Raji (cell line): Measurements from ENCODE around the gene UPB1.

Experiments used
- POLR2A ChIP-seq: IDR thresholded peaks from 2 replicates; pipeline ENCODE4 v1.6.1; 2011; ENCODE audit warnings: low read depth, low read length, control low read depth; ENCODE audit not compliant: insufficient read depth

The UPB1 gene

DNA sequence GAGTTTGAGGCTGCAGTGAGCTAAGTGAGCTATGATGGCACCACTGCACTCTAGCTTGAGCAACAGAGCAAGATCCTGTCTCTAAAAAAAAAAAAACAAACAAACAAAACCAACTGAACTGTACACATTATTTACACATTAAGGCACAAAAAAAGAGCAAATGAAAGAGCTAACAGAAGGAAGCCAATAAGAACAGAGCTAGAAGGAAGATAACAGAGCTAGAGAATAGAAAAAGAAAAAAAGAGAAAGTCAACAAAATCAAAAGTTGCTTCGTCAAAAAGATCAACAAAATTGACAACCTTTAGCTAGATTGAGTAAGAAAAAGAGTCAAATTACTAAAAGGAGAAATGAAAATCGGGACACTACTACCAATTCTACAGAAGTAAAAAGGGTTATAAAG lies 34.8 kb downstream of the UPB1 start:
- no peak for TF ChIP-seq POLR2A

DNA sequence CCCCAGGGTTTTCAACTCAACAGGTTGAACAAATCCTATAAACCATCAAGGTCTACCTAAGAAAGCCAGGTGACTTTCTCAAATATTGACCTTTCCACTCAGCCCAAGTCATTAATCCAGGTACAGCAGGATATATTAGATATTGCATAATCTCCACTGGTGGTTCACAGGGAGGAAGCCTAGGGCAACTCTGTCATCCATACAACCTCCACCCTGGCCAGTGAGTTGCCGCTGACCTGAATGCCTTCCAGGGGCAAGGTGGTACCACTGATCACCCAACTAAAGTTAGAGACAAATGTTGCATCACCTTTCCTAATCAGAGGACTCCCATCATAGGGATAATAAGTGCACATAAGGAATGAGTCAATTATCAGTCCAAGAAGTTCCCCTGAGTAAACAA lies 36.9 kb downstream of the UPB1 start:
- no peak for TF ChIP-seq POLR2A

GRCh38 chr22:24535348-24535747 lies 40.2 kb downstream of the UPB1 start:
- no peak for TF ChIP-seq POLR2A

- TF ChIP-seq POLR2A: no peak
Measured at GRCh38 chr22:24536089-24536488, 41.0 kb downstream of the UPB1 start.

DNA sequence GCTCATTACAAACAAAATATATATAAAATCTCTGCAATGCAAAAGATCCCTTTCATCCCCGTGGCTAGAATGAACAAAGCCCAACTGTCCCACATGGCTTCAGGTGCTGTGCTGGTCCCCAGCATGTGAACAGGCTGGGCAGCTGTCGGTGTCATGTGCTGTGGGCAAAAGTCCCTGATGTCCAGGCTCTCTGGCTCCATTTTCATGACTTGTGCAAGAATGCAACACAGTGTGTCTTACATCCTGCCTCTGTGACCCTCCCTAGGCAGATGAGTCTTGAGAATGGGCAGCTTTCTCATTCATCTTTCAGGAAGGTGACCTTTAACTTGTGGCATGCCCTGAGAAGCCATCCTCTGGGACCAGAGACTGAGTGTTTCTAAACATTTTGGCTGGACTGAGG lies 45.3 kb downstream of the UPB1 start:
- no peak for TF ChIP-seq POLR2A

DNA sequence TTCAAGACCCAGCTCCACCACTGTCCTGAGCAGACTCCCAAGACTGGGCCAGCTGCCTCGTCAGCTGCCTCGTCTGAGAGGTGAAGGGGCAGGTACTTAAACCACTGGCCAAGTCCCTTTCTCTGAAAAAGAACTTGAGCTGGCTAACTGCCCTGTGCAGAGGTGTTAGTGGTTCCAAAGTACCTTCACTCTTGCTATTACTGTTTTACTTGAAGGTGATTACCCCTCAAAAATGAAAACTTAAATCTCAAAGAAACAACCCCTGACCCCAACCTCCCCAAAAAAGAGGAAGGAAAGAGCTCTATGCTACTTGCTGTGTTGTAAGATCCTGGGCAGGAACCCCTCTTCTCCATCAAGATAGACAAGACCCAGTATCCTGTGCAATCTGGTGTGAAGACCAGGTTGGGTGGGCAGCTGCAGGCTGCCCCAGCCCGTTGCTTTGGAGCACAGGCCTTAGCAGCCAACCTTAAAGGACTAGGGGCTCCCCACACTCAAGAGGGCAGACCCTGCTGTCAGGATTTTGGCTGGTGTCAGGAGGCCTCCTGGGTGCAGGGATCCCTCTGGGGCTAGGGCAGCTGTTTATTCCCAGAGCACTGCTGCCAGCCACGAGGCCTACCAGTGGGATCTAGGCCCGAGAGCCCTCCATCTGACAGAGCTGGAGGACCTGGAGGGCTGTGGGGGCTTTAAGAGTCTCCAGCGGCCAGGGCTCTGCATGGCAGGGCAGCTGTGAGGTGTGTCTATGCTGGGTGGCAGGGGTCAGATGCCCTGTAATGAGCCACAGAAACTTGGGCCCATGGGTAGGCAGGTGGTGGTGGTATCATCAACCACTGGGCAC lies 46.8 kb downstream of the UPB1 start:
- no peak for TF ChIP-seq POLR2A

- TF ChIP-seq POLR2A: no peak
Measured at GRCh38 chr22:24542641-24543040, 47.5 kb downstream of the UPB1 start.

DNA sequence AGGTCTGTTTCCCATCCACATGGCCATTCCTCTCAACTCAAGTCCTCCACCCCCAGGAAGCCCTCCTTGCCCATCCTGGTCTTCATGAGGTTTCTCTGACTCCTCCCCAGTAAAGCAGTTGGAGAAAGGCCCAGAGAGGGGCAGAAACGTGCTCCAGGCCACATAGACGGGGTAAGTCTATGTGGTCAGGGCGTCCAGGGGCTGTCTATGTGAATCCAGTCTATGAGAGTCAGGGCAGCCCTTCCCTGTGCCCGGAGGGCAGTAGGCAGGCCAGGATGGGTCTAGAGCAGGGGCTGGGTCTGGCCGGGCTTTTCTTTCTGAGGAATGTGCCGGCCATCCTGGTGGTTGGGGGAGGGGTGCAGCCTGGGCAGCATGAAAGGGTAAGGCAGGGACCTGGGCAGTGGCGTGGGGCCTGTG lies 48.1 kb downstream of the UPB1 start:
- TF ChIP-seq POLR2A: no peak

GRCh38 chr22:24543679-24544243 lies 48.6 kb downstream of the UPB1 start:
- TF ChIP-seq POLR2A: no peak

GRCh38 chr22:24548812-24549211 lies 53.7 kb downstream of the UPB1 start:
- no peak for TF ChIP-seq POLR2A

GRCh38 chr22:24550028-24550901 lies 55.1 kb downstream of the UPB1 start:
- no peak for TF ChIP-seq POLR2A

DNA sequence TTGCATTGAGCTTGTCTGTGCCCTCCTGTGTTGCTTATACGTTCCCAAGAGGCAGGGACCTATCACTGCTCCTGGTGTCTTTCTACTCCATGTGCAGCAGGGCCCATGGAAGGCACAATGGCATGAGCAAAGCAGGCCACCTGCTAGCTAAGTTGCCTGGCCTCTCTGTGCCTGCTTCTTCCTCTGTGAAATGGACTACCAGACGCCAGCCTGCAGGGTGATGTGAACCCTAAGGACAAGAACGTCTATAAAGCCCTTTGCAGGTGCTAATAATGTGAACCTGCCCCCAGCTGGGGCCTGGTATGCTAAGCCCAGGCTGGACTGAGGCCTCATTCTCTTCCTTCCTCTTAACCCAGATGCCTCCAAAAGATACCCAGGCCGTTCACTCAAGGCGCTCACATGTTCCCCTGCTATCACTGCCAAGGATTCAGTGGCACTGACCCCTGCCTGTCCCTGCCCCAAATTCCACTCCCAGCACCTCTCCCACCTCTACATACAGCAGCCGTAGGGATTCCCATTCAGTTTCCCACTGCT lies 55.8 kb downstream of the UPB1 start:
- TF ChIP-seq POLR2A: no peak

DNA sequence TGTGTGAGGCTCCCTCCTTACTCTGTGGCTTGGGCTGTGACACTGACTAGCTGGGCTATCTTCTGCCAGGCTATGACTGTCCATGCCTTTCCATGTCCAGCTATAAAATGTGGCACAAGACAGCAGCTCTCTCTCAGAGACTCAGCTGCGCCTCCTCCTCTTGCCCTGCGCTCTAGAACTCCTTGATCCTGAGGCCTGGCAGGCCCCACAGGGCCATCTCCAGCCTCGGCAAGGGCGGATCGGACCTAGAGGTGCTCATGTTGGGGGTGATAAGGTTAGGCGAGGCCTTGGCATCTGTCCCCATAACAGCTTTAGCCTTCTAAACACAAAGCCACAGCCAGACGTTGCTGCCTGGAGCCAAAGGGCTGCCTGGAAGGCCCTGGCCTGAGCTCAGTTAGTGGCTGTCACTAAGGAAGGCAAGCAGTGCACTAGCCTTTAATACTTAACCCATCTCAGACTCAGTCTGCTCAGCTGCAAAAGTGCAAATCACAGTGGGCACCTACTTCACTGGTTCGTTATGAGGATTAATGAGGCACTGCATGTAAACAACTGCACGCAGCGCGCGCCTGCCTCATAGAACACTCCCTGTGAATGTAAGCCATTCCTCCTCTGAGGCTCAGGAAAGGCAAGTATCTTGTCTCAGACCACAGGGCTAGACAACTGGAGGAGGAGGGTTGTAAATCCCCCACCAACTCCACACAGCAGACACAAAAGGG lies 58.6 kb downstream of the UPB1 start:
- TF ChIP-seq POLR2A: peak; percentile 34; the same call in 1 of the 2 replicates

GRCh38 chr22:24554313-24555164 lies 59.4 kb downstream of the UPB1 start, which contains the start of gene GUCD1:
GUCD1 (minus strand) TSS chr22:24555138; CDS start chr22:24554991, 147 bp downstream.
- peak; percentile 59 for TF ChIP-seq POLR2A
